ENCODE measurements around the gene NAA80.

Gene NAA80

DNA sequence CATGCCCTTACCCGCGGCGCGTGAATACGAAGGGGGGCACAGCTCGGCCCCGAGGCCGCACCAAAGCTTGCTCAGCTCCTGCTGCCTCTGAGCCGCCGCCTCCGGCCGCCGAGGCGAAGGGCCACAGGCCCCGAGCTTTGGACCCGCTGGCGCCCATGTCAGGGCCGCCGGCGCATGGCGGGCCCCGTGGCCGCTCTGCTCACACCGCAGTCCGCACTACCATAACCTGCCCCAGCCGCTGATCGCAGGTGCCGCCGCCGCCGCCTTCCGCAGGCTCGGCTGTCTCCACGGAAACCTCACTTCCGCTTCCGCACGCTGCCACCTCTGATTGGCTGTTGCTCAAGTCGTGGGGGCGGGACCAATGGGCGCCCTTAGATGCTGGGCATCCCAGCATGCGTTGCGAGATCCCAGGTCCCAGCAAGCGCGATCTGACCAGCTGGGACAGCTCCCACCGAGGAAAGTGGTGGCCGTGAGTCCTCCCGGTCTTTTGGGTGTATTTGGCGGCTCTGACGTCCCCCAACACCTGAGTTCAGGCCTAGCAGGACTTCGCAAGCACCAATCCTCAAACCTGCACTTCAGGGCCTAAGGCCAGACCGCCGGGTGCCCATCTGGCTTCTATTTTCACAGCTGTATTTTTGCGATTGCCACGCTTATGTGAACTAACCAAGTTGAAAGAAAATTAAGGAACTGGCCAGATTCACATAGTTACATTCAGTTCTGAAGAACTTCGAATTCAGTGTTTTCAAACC lies 28.9 kb upstream of the NAA80 start, which contains the start of gene TUSC2:
Gene TUSC2 (minus strand): TSS at position 281 of the 749 bp plus-strand sequence. CDS start 124 bp downstream, at position 157.
- DNase-seq, result peak; percentile 96

DNA sequence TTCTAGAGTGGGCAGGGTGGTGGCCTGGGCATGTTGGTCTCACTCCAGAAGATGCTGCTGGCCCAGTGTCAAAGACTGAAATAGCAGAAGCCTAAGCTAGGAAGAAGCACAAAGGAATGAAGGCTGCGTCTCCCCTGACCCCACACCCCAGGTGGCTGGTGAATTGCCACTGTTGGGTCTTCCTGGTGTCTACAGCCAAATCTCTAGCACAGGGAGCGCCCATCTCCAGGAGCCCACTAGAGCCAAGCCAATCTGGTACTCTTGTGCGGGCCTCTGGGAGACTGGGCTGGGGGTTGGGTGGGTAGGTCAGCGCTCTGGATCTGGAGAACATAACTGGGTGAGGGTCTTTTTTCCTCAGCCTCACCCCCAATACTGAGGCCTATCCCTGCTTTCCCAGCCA lies 27.9 kb upstream of the NAA80 start:
- DNase-seq, result no peak

DNA sequence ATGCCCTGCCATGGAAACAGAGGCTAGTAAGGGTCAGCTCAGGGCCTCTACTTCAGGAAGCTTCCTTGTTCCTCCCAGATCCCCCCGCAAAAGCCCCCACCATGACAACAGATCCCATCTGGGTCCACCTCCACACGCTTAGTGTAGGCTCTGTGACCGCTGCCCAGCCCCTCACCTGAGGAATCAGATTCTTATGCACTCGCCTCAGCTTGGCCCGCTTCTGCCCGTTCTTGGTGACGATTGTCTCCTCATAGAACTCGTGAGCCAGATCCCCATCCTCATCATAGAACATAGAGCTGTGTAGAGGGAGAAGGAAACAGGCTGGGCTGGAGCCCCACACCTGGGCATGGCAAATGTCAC lies 27.0 kb upstream of the NAA80 start:
- no peak for DNase-seq

DNA sequence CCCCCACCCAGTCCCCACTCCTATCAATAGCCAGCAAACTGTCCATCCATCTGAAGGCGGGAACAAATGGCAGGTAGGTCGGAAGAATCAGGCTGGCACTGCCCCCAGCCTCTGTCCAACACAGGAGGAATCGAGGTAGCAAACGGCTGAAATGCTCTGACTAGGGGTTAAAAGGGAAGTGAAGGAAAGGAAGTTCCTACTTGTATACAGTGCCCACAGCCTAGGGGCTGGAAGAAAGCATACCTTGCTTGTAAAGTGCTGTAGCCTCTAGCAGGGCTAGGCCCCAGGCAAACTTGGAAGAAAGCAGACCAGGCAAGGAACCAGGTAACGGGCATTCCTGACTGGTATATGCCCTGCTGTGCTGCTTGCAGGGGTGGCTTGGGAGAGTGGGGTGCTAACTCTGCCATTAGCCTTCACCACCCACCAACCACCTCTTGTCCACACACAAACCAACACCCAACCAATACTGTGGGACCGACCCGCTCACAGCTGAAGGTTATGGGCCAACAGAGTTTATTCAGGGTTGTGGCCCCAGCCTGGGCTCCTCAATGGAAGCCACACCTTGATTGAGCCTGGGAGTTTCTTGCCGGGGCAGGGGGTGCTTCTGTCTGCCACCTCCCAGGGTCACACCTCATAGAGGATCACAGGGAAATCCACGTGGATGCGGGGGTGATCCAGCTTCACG lies 26.4 kb upstream of the NAA80 start:
- no peak for DNase-seq

DNA sequence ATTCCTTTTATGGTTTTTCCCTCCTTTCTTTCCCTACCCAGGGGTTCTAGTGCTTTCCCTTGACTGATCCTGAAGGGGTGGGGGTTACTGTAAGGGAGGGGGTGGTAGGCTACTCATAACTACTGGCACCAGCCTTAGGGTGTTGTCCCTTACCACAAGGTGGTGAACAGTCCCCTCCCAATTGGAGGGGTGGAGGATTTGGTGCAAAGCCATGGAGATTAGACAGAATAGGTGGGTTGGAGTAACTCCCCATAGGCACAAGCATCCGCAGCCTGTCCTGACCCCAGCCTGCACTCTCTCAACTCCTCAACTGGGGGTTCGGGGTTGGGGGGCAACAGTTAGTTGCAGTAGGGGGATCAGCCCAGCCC lies 25.9 kb upstream of the NAA80 start:
- DNase-seq, result no peak

DNA sequence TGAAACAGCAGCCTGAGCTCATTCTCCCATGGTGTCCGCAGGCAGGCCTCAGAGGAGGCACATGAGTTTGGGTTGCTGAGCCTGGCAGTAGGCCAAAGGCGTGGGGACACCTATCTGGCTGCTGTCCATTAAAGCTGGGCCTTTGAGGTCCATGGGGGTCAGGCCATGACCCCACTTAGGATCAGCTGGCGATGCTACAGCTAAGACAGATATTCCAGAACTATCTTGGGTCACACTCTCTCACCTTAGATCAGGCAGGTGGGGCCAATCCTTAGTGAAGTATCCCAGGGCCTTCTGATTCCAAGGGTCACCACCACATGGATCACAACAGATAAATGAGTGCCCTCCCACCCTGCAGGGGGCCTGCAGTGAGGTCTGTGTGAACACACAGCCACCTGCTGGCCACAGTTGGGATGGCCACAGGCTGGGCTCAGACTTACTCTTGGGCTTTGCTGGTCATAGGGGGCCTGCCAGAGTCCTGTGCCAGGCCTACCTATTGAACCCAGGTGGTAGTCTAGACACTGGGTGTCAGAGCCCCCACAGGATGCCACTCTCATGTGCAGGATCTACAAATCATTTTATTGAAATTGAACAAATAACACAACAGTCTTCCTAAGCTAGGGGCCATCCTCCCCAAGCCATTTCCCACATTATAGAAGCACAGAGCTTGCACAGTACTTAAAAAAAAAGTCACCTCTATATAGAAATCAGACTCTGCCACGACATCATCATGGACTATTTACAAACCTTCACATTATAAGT lies 25.3 kb upstream of the NAA80 start:
- DNase-seq, result peak; percentile 75

DNA sequence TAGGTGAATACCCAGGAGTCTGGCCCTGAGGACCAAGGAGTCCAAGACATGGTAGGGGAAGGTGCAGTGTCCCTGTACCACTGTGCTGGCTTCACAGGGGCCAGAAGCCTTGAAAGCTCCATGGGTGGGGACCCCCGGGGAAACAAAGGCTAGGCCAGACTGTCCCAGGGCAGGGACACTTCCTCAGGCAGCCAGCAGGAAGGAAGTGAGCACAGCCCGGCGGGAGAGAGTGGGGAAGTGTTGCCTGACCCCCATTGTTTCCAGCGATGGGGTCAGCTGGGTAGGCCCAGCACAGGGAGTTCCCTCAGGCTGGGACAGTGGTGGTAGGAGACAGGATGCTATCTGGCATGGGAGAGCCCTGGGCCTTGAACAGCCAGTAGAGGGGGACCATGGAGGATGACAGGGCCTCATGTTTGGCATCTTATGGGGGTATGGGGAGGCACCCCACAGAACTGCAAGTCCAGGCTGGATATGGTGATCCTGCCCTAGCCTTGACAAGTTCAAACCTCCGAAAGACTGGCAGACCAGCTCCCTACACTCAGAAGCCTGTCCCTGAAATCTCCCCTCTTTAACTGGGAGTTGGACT lies 24.5 kb upstream of the NAA80 start:
- no peak for DNase-seq

DNA sequence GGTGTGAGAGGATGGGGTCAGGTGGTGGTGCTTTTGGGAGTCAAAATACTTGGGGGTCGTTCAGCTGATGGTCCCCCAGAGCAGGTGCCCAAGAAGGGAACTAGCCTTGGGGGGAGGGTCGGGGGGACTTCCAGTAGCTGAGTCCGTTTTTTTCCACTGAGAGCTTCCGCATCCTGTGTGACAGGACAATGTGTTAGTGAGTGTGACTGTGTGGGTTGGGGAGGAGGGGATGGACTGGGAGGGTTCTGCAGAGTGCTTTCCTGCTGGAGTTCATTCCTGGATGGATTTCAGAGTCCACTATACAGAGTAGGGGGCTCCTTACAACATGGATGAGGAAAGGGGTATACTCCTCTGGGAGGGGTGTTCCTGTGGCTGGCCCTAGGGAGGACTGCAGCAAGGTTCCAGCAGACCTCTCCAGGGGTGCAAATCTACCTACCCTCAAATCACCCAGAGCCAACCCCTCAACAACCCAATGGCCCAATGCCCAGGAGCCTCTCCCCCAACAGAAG lies 23.9 kb upstream of the NAA80 start:
- no peak for DNase-seq

DNA sequence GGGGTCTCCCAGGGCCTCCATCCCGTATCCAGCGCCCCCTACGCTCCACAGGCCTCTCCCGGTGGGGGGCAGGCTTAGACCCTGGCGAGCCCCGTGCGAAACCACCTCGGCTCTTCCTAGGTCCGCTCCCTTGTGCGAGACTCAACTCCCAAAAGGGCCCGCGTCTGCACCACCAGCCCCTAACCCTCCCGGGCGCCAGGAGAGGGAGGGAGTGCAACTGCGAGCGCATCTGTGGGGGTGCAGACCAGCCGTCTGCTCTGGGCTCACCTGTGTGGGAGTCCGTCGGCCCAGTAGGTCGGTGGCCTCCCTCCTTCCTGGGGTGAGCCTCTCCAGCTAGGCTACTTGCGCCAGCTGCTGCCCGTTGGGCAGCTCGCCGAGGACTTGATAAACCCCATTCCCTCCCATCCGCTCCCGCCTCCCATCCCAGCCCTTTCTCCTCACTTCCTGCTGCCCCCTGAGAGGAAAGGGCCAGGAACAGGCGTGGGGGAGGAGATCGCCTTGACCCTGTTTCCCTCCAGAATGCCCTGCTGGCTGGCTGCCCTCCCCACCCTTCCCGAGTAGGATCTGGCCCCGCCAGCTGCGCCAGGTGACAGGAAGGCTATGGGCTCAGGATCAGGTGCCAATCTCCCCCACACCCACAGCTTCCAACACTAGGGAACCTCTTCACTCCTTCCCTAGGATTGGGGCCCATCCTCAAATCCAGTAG lies 23.3 kb upstream of the NAA80 start, which contains the start of gene HYAL2:
Gene HYAL2 (minus strand): TSS at position 360 of the 706 bp plus-strand sequence. CDS start 2,256 bp downstream, outside the sequence.
- DNase-seq, result peak; percentile 66

DNA sequence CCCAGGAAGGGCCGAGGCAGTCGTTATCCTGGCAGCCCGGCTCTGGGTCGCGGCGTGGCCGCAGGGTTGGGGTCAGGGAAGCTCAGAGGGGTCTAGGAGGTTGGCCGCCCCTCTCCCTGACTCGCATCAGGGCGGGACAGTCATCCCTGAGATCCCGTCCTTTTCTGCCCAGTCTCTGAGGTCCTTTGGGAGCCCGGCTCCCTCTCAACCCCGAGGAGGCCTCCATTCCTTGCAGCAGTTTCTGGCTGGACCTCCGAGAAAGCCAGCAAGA lies 22.8 kb upstream of the NAA80 start:
- DNase-seq, result no peak

DNA sequence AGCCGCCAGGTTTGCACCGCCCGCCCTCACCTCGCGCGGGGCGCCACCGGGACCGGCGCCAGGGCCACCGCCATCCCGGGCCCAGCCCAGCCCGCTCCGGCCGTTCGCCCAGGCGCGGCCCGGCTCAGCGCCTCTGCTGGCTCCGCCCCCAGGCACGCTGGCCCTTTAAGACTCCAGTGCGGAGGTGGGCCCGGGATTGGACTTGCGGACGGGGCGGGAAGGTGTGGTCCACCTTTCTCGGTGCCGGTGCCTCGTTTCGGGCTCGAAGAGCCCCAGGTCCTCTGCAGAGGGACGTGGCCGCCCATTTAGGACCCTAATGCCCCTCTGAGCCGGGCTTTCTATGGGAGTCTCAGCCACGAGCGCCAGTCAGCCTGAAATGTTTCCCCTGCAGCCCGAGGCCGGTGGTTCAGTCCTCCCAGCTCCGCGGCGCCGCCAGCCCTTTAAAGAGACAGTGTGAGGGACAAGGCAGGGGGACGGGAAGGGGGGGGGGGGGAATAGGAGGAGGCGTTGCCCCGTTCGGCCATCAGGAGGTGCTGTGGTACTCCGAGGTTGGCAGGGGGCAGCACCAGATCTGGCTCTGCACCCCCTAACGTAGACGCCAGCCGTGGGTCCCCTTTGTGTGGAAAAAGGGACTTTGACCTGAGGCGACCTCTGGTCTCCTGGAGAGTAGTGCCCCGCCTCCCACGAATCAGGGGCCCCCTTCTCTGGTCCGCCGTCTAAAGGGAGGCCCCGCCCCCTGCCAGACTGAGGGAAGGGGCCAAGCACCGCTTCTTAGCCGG lies 22.3 kb upstream of the NAA80 start:
- peak; percentile 89 for DNase-seq

DNA sequence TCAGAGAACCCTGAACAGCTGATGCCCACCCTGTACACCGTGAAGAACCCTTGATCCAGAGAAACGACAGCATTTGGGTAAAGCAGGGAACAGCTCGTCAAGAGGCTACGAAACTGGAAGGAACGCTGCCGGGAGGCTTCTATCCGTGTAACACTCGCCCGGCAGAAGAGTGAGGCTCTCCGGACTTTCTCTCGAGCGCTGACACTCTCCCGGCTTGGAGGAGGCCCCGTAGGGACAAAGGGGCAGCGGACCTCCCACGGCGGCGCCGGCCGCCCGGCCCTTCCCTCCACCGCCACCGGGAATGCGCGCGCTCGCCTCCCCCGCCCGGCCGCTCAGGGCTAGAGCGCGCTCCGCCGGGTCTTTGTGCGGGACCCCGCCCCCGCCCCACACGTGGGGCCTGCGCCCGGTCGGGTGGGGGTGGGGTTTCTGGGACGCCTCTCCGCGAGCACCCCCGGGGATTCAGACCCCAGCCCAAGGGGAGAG lies 21.7 kb upstream of the NAA80 start:
- peak; percentile 82 for DNase-seq

DNA sequence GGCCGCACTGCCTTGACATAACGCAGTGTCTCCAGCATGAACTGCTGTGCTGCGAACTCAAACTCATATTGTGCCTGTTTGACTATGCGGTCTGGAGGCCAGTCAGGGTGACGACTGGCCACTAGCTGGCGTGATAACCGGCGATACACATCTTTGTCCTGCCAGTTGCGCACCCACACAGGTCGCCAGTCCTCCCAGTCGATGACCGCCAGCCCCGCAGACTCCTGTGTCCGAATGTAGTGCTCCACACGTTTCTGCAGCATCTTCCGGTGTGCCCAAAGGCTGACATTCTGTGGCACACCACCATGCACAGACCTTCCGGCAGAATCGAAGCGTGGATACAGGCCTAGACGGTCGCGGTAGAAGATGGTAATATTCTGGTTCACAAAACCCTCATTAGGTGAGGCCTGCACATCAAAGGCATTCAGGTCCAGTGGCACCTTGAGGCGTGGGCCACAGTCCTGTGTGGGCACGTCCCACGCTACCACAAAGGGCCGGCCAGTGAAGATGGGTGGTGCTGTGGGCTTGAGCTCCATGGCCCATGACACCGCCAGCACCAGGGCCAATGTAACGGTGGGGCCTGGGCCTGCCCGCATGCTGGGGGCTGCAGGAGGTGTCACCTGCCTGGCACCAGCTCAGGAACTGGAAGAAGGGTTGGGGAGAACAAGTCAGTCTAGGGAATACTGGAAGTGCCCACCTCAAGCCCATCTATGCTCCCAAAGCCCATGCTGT lies 20.9 kb upstream of the NAA80 start:
- no peak for DNase-seq

DNA sequence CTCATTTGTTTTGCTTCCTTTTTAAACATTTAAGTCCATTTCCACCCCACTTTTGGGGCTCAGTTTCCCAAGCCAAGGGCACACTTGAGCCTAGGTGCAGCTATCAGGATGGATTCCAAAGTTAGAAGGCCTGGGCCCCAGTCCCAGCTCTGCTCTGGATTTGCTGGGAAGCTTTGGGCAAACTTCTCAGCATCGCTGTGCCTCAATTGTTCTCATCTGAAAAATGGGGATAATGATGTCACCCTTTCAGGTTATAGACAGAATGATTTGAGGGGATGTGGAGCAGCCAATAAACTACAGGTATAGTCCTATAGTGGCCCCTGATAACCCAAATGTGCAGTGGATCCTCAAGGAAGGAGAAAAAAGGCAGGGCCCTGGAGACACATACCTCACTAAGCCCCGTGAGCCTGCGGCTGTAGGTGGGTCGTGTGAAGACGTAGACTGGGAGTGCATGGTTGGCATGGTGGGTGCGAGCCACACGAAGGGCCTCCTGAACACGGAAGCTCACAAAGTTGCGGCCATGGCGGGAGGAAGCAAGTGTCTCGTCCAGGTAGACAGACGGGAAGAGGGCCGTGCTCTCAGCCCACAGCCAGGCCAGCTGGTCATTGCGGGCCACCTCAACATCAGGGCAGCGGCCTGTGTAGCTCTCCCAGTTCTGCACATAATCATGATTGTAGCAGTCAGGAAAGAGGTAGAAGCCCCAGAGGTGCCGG lies 20.1 kb upstream of the NAA80 start:
- no peak for DNase-seq

DNA sequence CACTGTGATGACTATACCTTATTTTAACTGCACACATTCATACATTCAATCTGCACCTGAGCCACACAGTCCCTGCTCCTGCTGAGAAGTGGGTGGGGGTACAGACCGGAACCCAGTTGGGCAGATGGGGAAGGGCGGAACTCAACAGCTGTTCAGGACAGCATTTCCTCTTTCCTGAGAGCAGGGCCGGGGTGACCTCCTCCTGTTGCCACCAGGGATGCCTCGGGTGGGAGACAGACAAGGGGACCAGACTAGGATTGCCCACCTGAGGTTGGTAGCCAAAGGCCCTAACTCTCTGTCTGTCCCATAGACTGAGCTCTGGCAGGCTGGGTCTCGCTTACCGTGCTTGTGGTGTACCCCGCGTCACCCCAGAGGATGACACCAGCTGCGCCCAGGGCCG lies 19.4 kb upstream of the NAA80 start:
- DNase-seq, result peak; percentile 57

DNA sequence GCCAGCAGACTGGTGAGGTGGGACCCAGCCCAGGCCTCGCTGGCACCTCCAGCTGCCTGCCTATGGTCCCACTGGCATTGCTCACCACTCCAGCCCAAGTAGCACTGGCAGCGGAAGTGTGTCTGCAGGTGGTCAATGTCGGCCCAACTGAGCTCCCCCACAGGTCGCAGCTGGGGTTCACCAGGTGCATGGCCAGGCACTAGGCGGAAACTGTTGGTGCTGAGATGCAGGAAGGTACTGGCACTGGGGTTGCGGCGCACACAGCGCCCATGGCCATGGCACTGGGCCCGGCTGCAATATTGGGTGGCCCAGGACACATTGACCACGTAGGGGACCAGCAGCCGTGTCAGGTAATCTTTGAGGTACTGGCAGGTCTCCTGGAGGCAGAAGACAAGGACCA lies 19.0 kb upstream of the NAA80 start:
- no peak for DNase-seq

DNA sequence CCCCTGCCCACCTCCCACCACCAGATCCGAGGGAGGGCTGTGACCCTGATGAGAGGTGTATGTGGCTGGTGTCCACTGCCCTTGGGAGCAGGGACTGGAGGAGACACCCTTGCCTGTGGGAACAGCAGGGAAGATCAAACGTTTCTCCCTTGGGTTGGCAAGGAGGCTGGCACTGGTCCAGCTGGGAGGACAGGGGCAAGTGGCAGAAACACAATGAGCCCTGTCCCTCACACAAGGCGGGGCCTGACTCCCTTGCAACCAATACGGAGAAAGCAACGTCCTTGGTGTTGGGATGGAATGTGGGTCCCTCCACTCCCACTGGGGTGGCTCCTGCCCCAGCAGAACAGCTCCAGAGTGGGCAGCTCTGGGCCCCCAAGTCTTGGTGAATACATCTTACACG lies 18.1 kb upstream of the NAA80 start:
- peak; percentile 23 for DNase-seq

DNA sequence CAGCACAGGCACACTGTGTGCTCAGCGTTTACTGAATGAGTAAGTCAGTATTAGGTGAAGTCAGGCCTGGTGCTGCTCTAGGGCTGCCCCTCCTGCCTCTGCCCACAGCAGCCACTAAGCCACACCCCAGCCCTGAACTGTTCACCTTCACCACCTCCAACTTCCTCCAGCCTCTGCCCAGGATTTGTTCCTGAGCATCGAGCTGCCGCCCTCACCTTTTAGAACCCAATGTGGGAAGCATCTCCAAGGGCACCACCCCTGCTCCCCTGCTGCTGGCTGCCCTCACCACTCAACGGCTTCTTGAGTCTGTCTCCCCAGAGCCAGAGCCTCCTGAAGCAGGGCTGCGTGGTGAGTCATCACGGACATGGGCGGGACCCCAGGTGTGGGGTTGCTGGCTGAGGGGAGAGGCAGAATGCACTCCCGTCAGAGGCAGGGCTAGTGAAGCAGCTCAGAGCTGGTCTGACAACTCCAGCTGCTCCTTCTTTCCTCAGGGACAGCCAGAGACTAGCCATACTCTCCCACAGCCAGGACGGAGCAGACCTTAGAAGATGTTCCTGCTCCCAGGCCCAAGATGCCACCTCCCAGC lies 17.5 kb upstream of the NAA80 start:
- peak; percentile 54 for DNase-seq

DNA sequence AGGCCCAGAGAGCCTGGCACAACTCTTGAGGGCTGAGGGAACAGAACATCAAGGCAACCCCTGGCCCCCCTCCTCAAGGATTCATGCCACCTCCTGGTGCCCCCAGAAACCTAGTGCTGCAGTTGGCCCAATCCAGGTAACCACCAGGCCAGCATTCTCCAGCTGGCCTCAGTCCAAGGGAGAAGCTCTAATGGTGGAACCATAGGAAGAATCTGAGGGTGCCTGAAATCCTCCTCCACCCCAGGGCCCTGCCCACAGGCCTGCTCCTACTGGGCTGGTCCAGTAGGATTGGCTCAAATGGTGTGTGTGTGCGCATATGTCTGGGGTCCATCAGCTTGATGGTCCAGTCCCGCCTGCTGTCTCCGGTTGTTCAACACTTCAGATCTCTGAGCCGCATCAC lies 15.6 kb upstream of the NAA80 start:
- DNase-seq, result no peak

DNA sequence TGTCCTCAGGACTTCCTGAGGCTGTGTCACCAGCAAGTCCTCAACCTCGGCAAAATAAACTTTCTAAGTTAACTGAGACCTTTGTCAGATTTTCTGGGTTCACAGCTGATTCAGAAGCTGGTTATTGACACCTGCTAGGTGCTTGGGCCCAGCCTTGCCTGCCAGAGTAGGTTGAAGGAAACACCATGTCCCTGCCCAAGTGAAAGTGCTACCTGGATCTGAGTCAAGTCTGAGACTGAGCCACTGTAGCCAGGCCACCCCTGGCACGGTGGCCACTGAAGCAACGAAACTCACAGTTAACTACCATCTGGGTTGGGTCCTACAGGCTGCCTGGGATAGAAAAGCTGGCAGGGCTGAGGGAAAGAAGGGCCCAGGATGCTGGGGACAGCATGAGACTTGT lies 15.1 kb upstream of the NAA80 start:
- no peak for DNase-seq
